ENCODE results near the gene APBA1. TPM values are rescaled to one million over a fixed set of nuclear protein-coding genes. Genes with fewer than 3 reads are reported as not detected.

The APBA1 gene
- total and polyA plus RNA-seq, 2 donors (not counting 1 experiment from before 2014, with no cell fraction given), result 0.01 to 0.05 TPM

DNA sequence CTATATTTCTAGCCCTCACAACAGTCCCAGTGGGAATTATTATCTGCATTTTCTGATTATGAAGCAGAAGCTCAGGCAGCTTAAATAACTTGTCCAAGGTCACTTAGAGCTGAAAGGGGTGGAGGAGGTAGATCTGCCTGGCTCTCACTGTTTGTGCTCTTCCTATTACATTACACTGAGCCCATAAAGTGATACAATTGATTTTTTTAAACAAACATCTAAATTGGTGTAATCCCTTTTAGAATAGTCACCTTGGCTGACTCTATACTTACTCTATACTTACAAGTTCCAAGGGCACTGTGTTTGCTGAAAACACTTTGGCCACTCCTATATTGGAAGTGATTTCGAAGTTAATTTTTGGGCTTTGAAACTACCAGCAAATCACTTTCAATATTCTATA, 144.7 kb downstream of the APBA1 start:
- H3K4me3 ChIP-seq (ENCODE audit: control extremely low read depth in 1 of 5, extremely low read depth in 1 of 5, insufficient read depth in 1 of 5, low read depth in 2 of 5, low read length in 4 of 5), result no peak overlapping the region
- no peak overlapping the region for H3K9ac ChIP-seq (ENCODE audit: low read length)
- ATAC-seq (ENCODE audit: low read depth) (no peak), DNase-seq (no peak)
- peaks cover 8% of the 10 kb centered on the region for H3K9me3 Mint-ChIP-seq (ENCODE audit: insufficient read depth)
- no peak overlapping the region for H3K4me2 ChIP-seq (replicated peaks; ENCODE audit: low read depth, low read length, poor library complexity, severe bottlenecking)
- no peaks in the 10 kb centered on the region for H4K20me1 ChIP-seq (ENCODE audit: control insufficient read depth, insufficient read depth, low read length, poor library complexity, severe bottlenecking)
- no peak overlapping the region for H3K4me3 Mint-ChIP-seq
- H3K27ac ChIP-seq (ENCODE audit: low read length in 2 of 2), result no peak overlapping the region
- H3K27me3 Mint-ChIP-seq, result peaks cover 2% of the 10 kb centered on the region
- H3K36me3 ChIP-seq (replicated peaks in 1 of 2; ENCODE audit: control extremely low read depth in 1 of 2, control insufficient read depth in 1 of 2, extremely low read depth in 1 of 2, insufficient read depth in 2 of 2, low read length in 1 of 2), result no peaks in the 10 kb centered on the region
- no peaks in the 10 kb centered on the region for H3K9me3 ChIP-seq (ENCODE audit: control extremely low read depth in 1 of 3, control insufficient read depth in 2 of 3, insufficient read depth in 1 of 3, low read length in 2 of 3)
- H3K4me1 ChIP-seq (ENCODE audit: control insufficient read depth in 2 of 2, insufficient read depth in 2 of 2, low read length in 2 of 2), result no peaks in the 10 kb centered on the region
- ChIA-PET POLR2A (no interaction called here), CTCF (no interaction called here)
- H3K27ac Mint-ChIP-seq, result no peak overlapping the region
- WGBS (ENCODE audit: insufficient coverage), result no CpG with 5 or more reads among the region's 1 CpG
- H2AFZ ChIP-seq (ENCODE audit: insufficient read depth, low read depth, low read length, poor library complexity, severe bottlenecking), result no peak overlapping the region
- intact Hi-C loops (cut with micrococcal nuclease), result no loop called here
- no peaks in the 10 kb centered on the region for H3K79me2 ChIP-seq (ENCODE audit: control insufficient read depth, insufficient read depth, low read length)
- H3K27me3 ChIP-seq (replicated peaks in 1 of 4; ENCODE audit: control extremely low read depth in 1 of 4, control insufficient read depth in 3 of 4, insufficient read depth in 4 of 4, low read length in 3 of 4), result peaks cover 0 to 2% (median 0%) of the 10 kb centered on the region in 4 experiments
- H3K4me1 Mint-ChIP-seq, result no peaks in the 10 kb centered on the region
- TF ChIP-seq, protein P1, sequence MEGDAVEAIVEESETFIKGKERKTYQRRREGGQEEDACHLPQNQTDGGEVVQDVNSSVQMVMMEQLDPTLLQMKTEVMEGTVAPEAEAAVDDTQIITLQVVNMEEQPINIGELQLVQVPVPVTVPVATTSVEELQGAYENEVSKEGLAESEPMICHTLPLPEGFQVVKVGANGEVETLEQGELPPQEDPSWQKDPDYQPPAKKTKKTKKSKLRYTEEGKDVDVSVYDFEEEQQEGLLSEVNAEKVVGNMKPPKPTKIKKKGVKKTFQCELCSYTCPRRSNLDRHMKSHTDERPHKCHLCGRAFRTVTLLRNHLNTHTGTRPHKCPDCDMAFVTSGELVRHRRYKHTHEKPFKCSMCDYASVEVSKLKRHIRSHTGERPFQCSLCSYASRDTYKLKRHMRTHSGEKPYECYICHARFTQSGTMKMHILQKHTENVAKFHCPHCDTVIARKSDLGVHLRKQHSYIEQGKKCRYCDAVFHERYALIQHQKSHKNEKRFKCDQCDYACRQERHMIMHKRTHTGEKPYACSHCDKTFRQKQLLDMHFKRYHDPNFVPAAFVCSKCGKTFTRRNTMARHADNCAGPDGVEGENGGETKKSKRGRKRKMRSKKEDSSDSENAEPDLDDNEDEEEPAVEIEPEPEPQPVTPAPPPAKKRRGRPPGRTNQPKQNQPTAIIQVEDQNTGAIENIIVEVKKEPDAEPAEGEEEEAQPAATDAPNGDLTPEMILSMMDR (IDR thresholded peaks at IDR 0.05), result no peak
- TF ChIP-seq EZH2 (IDR thresholded peaks at IDR 0.05; ENCODE audit: borderline replicate concordance, insufficient read depth, low read depth, low read length, poor library complexity, severe bottlenecking), result no peak

- intact Hi-C loops (cut with micrococcal nuclease), result no loop called here
- WGBS (ENCODE audit: insufficient coverage), result no CpG with 5 or more reads among the region's 2 CpGs
- peaks cover 8% of the 10 kb centered on the region for H3K9me3 Mint-ChIP-seq (ENCODE audit: insufficient read depth)
- H3K4me1 Mint-ChIP-seq, result no peaks in the 10 kb centered on the region
- ATAC-seq (ENCODE audit: low read depth), result no peak
- Histone ChIP-seq H3K36me3 (replicated peaks in 1 of 2; ENCODE audit: control extremely low read depth in 1 of 2, control insufficient read depth in 1 of 2, extremely low read depth in 1 of 2, insufficient read depth in 2 of 2, low read length in 1 of 2) (no peaks in the 10 kb centered on the region), H3K79me2 (ENCODE audit: control insufficient read depth, insufficient read depth, low read length) (no peaks in the 10 kb centered on the region), H4K20me1 (ENCODE audit: control insufficient read depth, insufficient read depth, low read length, poor library complexity, severe bottlenecking) (no peaks in the 10 kb centered on the region), H3K4me1 (ENCODE audit: control insufficient read depth in 2 of 2, insufficient read depth in 2 of 2, low read length in 2 of 2) (no peaks in the 10 kb centered on the region), H2AFZ (ENCODE audit: insufficient read depth, low read depth, low read length, poor library complexity, severe bottlenecking) (no peak overlapping the region), H3K9me3 (ENCODE audit: control extremely low read depth in 1 of 3, control insufficient read depth in 2 of 3, insufficient read depth in 1 of 3, low read length in 2 of 3) (no peaks in the 10 kb centered on the region), H3K9ac (ENCODE audit: low read length) (no peak overlapping the region), H3K27me3 (replicated peaks in 1 of 4; ENCODE audit: control extremely low read depth in 1 of 4, control insufficient read depth in 3 of 4, insufficient read depth in 4 of 4, low read length in 3 of 4) (peaks cover 0 to 2% (median 0%) of the 10 kb centered on the region in 4 experiments), H3K27ac (ENCODE audit: low read length in 2 of 2) (no peak overlapping the region), H3K4me3 (ENCODE audit: control extremely low read depth in 1 of 5, extremely low read depth in 1 of 5, insufficient read depth in 1 of 5, low read depth in 2 of 5, low read length in 4 of 5) (no peak overlapping the region), H3K4me2 (replicated peaks; ENCODE audit: low read depth, low read length, poor library complexity, severe bottlenecking) (no peak overlapping the region)
- DNase-seq, result no peak
- H3K27ac Mint-ChIP-seq, result no peak overlapping the region
- ChIA-PET CTCF (interaction anchor here (0.5 kb wide), 1 partner anchor 36 kb away, joined by 4 read pairs; no protein-coding TSS in a partner anchor), POLR2A (no interaction called here)
- H3K27me3 Mint-ChIP-seq, result peaks cover 6% of the 10 kb centered on the region
- TF ChIP-seq, protein P1 (IDR thresholded peaks at IDR 0.05), result no peak
- no peak for TF ChIP-seq EZH2 (IDR thresholded peaks at IDR 0.05; ENCODE audit: borderline replicate concordance, insufficient read depth, low read depth, low read length, poor library complexity, severe bottlenecking)
- H3K4me3 Mint-ChIP-seq, result no peak overlapping the region
Observed at GRCh38 chr9:69526699-69527098, 145.5 kb downstream of the APBA1 start.

All from B cell (primary cell).